Right lobe of liver (tissue), 4 donors: ENCODE measurements around the gene BAIAP2.

Experiments
- CTCF ChIP-seq, 4 donors: fragments of 200-600 bp in 3 of 4; fragments of 450-650 bp in 1 of 4; IDR thresholded peaks; one replicate each; pipeline versions ENCODE4 v1.5.1 to v1.8.0; 2016 to 2022; ENCODE audit warnings: antibody characterized with exemption in 4 of 4, mild to moderate bottlenecking in 2 of 4
- POLR2A ChIP-seq: fragments of 450-650 bp; IDR thresholded peaks from one replicate; pipeline ENCODE4 v1.6.1; 2017; ENCODE audit warnings: antibody characterized with exemption, mild to moderate bottlenecking
- donor health status: DM: no; HTN: no; CAD: no.
- donor health status: DM: no; HTN: no; CAD: no.
- donor health status: DM: no; HTN: yes; CAD: no.

- no peak for TF ChIP-seq POLR2A
- TF ChIP-seq CTCF (IDR thresholded peaks at IDR 0.05), result no peak
Observed at GRCh38 chr17:81010935-81011334, 24.0 kb upstream of the BAIAP2 start.
